NCI-H69 (cell line): ENCODE measurements around the gene HLA-DQA1.
"Not testable (repeated sequence)": the region's sequence is repeated elsewhere in the genome, so short reads cannot be mapped to it uniquely, and the experiment has no call there.

Experiments
- DNase-seq: peaks from one replicate; lab custom pipeline; 2025; lab: John Stamatoyannopoulos, UW

Gene HLA-DQA1

GRCh38 chr6:32637219-32637880 is at the start of gene HLA-DQA1:
Gene HLA-DQA1 (plus strand): TSS chr6:32637406. CDS start chr6:32637459, 53 bp downstream.
- DNase-seq: no peak

- no peak for DNase-seq
These were observed 49.0 kb upstream of the HLA-DQA1 start for GRCh38 chr6:32588156-32588555.

- DNase-seq: no peak
These were observed 47.4 kb upstream of the HLA-DQA1 start, which contains the start of gene HLA-DRB1 for GRCh38 chr6:32589596-32590449. Gene HLA-DRB1 (minus strand): TSS chr6:32589848. CDS start chr6:32589742, 106 bp downstream.

GRCh38 chr6:32590713-32591112 is 46.5 kb upstream of the HLA-DQA1 start:
- not testable (repeated sequence) for DNase-seq

- DNase-seq: no peak
These were observed 40.2 kb upstream of the HLA-DQA1 start for GRCh38 chr6:32597024-32597423.

DNA sequence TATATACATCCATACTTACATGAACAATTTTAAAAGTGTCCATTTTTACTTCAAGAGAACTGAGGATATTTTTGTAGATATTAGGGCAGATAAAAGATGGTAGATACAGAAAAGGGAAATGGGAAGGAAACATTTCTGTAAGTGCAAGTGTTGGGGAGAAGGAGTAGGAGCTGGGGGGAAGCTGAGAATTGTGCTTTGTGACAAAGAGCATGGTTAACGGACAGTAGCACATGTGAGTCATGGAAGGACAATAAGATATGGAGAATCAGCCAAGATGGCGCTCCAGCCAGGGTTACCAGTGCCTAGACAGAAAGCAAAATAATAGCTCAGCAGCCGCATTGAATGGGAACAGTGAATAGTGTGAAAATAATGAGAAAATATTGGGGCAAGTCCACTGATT is 34.8 kb upstream of the HLA-DQA1 start:
- DNase-seq: no peak

GRCh38 chr6:32603222-32603621 is 34.0 kb upstream of the HLA-DQA1 start:
- no peak for DNase-seq

DNA sequence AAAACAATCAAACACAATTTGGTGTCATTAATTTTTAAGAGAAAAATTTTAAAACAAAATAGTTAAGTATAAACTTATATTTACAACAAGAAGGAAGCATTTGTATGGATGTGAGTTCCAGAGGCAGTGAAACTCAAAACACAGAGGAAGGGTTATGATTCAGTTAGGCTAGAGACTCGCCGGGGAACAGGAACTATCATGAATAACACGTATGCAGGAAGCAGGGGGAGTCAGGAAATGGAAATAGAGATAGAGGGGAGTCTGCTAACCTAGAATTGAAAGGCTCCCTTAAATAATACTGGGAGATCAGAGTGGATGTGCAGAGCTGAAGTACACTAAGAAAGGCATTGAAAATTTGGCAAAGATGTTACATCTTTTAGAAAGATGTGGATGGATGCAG is 33.3 kb upstream of the HLA-DQA1 start:
- no peak for DNase-seq

DNA sequence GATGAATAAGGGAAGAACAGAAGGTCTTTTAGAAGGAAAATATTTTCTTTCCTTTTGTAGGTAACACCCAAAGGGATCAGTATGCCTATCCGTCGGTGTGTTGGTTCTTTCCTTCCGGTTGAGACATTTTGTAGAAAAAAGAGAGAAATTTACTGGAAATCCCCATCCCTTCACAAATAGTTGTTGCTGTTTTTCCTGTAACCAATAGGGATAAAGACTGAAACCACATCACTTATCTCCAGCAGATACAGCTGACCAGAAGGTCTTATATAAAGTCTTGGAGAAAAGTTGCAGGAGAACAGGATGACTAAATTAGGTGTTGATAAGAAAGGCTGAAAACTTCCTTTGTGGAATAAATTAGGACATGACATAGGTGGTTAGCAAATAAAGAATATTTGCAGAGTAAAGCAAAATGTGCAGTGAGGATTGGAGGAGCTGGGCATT is 32.8 kb upstream of the HLA-DQA1 start:
- no peak for DNase-seq

GRCh38 chr6:32607263-32607987 is 29.8 kb upstream of the HLA-DQA1 start:
- no peak for DNase-seq

DNA sequence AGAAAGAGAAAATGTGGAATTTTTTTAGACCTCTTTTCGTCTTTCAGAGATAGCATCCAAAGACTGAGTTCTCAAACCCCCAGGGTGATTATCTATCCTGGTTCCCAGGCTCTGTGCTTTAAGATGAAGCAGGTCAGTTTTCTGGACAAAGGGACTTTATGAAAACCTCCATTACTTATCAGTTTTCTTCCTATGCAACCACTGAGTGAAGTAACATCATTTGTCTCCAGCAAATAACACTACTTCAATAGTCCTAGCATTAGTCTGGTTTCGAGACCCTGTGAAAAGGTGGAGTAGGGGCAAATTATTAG is 29.3 kb upstream of the HLA-DQA1 start:
- DNase-seq: no peak

DNA sequence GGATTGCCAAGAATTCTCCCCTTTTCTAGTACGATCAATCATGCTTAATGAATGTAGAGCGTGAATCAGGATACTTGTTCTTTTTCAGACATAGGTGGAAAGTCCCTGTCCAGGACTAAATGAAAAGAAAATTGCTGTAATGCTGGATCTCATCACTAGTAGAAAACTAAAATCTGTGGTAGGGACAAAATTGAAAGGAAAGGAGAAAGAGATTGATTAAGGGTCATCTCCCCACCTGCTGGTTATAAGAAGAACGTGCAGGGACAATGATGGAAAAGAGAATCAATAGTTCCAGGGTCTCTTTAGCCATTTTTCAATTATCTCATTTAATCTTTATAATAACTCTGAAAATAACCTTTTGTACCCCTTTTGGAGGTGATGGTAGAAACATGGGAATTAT is 28.8 kb upstream of the HLA-DQA1 start:
- no peak for DNase-seq

- DNase-seq: no peak
These were observed 27.8 kb upstream of the HLA-DQA1 start for GRCh38 chr6:32609391-32609730.

DNA sequence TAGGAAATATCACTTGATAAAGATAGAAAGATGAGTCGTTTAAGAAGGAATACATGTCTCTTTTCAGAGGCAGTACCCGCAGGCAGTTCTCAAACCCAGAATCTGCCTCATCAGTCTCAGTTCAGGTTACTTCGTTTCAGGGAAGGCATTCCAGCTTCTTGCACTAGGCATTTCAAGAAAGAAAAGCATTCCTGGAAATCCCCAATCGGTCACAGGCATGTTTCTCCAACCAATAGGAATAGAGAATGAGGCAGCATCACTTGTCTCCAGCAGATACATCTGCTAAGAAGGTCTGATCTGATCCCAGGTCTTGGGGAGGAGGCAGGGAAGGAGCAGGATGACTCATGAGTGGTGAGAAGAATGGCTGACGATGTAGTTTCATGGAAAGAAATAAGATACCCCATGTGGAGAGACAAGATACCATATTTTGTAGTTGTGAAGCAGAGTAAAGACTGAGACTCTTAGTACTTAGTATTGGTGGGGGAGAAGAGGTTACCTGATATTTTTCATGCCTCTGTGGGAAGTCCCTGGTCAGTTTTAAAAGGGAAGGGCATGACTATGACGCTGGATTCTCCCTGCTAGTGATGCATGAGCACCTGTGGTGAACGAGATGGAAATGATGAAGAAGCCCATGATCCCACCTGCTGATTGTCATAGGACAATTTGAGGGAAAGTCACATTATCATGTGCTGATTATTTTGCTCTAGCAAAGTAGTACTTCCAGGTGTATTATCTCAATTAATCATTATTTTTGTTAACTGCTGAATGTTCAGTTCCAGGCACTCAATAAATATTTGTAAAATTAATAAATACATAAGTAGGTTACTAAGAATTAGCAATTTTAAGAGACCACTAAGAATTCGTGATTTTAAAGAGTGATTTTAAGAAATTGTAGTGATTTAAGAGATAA is 27.2 kb upstream of the HLA-DQA1 start:
- DNase-seq: peak; percentile 4

GRCh38 chr6:32610682-32611296 is 26.4 kb upstream of the HLA-DQA1 start:
- no peak for DNase-seq

DNA sequence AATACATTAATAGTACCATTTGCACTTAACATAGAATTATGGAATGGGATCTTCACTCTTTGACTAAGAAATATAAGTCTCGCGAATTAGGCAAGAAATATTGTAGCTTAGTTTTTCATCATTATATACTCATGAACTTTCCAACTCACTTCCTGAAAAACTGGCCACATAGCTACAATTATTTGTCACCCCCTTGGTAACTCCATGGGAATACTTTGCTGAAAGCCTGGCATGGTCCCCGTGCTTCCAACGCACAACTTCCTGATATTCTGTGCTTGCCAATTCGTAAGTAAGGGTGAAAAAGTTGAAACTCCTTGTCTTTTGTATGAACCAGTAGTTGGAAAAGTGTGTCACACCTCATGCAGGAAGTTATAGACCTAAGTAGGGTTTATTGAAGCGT is 23.7 kb upstream of the HLA-DQA1 start:
- DNase-seq: no peak

DNA sequence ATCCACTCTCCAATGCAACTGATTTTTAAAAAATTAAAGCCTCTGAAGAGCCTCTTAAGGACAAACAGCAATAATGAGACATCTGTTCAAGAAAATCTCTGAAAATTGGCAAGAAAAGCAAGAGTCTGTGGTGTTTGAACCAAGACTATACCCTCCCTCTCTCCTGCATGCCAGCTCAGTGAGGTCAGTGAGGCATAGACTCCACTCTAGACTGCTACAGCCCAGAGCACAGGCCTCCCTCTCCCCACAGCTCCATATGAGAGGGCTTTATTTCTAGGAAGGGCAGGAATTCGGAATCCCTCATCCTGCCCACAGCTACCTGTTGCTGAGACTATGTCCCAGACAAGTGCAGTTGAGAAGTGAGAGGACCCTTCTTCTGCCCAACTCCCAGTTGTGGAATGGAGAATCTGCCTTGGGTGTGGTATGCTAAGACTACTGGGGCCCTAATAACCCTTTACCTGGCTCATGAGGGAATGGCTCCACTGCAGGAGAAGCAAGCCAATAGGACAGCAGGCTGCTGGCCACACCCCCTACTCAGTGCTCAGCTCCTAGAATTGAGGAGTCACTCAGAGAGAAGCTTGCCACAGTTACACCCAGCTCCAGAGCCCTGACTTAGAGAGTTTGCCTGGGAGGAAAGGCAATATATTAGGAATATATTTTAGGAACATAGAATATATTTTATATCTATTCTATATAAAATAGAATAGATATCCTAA is 22.7 kb upstream of the HLA-DQA1 start:
- DNase-seq: no peak

DNA sequence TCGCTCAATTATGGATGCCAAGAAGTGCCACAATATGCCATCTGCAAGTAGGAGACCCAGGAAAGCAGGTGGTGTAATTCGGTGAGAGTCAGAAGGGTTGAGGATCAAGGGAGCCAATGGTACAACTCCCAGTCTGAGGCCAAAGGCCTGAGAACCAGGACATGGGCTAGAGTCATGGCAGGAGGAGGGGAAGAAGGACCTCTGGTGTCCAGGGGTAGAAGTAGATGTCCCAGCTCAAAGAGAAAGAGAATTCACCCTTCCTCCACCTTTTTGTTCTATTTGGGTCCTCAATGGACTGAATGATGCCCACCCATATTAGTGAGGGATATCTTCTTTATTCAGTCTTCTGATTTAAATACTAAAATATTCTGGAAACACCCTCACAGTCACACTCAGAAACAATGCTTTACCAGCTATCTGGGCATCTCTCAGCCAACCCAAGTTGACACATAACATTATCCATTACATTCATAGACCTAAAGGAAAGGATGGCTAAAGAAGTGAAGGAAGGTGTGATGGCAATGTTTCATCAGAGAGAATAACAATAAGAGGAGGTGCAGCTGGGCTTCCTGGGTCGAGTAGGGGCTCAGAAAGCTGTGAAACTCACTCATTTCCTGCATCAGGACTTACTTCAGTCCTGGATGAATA is 21.2 kb upstream of the HLA-DQA1 start:
- no peak for DNase-seq

DNA sequence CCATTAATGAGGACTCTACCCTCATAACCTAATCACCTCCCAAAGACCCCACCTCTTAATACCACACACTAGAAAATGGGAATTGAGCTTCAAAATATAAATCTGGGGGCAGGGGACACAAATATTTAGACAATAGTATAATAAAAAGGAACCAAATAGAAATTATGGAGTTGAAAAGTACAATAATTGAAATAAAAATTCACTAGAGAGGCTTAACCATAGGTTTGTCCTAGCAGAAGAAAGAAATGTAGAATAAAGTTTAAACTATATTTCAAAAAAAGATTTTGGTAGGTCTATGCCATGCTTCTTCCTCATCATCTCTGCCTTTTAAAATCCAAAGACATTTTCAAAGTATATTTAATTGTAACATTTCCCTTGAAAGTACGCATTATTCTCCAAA is 19.5 kb upstream of the HLA-DQA1 start:
- no peak for DNase-seq

DNA sequence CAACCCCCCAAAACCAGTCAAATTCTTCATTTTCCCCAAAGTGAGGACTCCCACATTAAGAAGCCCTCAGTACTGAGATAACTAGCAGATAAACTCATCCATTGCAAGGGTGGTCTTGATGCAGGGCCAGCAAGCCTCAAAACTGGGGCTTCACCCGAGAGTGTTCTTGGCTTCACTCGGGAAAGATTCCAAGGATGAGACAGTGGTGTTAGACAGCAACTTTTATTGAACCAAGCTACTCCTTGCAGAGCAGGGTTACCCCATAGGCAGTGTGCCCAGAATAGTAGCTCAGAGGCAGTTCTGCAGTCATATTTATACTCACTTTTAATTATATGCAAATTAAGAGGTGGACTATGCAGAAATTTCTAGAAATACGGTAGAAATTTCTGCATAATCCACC is 15.8 kb upstream of the HLA-DQA1 start:
- no peak for DNase-seq
